GM06990 (cell line): ENCODE measurements around the gene SNX19.

ENCODE experiments used
- DNase-seq: peaks from one replicate; pipeline ENCODE4 v3.0.0-alpha.2; 2011; ENCODE audit not compliant: insufficient read length; ENCODE audit errors: extremely low read depth
- H3K27me3 ChIP-seq: replicated peaks from 2 replicates; pipeline ENCODE4 v1.6.0; 2011; ENCODE audit warnings: low read length; ENCODE audit not compliant: control insufficient read depth, insufficient read depth
- H3K36me3 ChIP-seq: 2 replicates; pipeline ENCODE4 v1.5.1; 2011; ENCODE audit warnings: low read length; ENCODE audit not compliant: control insufficient read depth, insufficient read depth
- H3K4me3 ChIP-seq: replicated peaks from 2 replicates; pipeline ENCODE4 v1.5.1; 2011; ENCODE audit warnings: low read depth, mild to moderate bottlenecking, control low read depth, low read length
- TF ChIP-seq, protein P1 (sequence below): IDR thresholded peaks from 2 replicates; pipeline ENCODE4 v1.5.1; 2011; ENCODE audit warnings: low read length, control low read depth, mild to moderate bottlenecking, inconsistent platforms; ENCODE audit not compliant: insufficient read depth, poor library complexity, severe bottlenecking

Gene SNX19

GRCh38 chr11:130831506-130831905 lies 84.8 kb downstream of the SNX19 start:
- Histone ChIP-seq H3K4me3 (no peak overlapping the region), H3K27me3 (no peaks in the 10 kb centered on the region; the same call in none of the 2 replicates), H3K36me3 (no peaks in the 10 kb centered on the region)
- DNase-seq = peak; percentile 48
- TF ChIP-seq, protein P1, sequence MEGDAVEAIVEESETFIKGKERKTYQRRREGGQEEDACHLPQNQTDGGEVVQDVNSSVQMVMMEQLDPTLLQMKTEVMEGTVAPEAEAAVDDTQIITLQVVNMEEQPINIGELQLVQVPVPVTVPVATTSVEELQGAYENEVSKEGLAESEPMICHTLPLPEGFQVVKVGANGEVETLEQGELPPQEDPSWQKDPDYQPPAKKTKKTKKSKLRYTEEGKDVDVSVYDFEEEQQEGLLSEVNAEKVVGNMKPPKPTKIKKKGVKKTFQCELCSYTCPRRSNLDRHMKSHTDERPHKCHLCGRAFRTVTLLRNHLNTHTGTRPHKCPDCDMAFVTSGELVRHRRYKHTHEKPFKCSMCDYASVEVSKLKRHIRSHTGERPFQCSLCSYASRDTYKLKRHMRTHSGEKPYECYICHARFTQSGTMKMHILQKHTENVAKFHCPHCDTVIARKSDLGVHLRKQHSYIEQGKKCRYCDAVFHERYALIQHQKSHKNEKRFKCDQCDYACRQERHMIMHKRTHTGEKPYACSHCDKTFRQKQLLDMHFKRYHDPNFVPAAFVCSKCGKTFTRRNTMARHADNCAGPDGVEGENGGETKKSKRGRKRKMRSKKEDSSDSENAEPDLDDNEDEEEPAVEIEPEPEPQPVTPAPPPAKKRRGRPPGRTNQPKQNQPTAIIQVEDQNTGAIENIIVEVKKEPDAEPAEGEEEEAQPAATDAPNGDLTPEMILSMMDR = no peak

- Histone ChIP-seq H3K36me3 (no peaks in the 10 kb centered on the region), H3K4me3 (no peak overlapping the region), H3K27me3 (no peaks in the 10 kb centered on the region; the same call in none of the 2 replicates)
- TF ChIP-seq, protein P1 = no peak
- no peak for DNase-seq
Observed at GRCh38 chr11:130830566-130830965, 85.7 kb downstream of the SNX19 start.

DNA sequence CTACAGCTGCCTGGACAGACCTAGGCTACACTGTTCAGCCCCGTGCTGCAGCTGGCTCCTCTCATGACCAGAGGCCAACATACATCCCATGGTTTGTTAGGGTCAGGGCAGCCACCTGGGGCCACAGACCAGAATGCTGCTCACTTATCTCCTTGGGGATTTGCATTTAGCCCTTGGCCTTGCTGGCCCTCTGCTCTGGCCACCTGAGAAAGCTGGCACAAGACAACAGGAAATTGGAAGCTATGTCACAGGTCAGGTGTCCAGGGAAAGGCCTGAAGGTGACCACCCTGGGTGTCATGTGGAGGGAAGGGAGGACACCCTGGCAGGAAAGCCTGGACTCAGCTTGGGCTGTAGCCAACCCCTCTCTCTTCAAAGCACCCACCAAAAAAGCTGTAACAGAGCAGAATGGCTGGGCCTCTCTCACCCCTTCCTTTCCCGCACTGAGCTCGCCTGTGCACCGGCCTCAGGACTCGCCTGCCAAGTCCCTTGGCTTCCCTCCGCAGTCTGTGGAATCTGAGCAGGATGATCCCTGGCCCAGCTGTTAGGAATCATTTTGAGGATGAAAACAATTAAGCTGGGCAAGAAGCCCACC lies 86.3 kb downstream of the SNX19 start:
- Histone ChIP-seq H3K36me3 (no peaks in the 10 kb centered on the region), H3K27me3 (no peaks in the 10 kb centered on the region; the same call in none of the 2 replicates), H3K4me3 (no peak overlapping the region)
- no peak for DNase-seq
- TF ChIP-seq, protein P1 = no peak

DNA sequence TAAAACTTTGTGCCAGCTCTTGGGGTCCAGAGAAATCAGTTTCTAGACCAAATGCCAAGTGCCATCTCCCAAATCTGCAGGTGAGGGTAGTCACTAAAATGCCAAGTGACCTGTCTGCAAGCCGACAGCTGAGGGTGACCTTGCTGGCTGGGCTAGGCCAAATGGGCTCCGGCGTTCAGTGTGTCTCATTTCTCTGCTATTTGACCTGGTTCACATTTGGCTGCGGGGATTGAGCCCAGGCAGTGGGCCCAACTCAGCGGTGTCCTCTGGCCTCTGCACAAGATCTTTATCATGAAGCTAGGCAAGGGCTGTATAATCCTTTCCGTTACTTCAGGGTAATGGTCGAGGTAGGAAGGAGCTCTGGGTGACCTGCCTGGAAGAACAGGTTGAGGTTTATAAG lies 87.5 kb downstream of the SNX19 start:
- Histone ChIP-seq H3K36me3 (no peaks in the 10 kb centered on the region), H3K4me3 (no peak overlapping the region), H3K27me3 (peaks cover 1% of the 10 kb centered on the region)
- DNase-seq = no peak
- TF ChIP-seq, protein P1 = no peak

- peaks cover 1% of the 10 kb centered on the region for H3K27me3 ChIP-seq
- TF ChIP-seq, protein P1 = peak; percentile 68
- H3K36me3 ChIP-seq = no peaks in the 10 kb centered on the region
Observed at GRCh38 chr11:130827451-130828377, 88.6 kb downstream of the SNX19 start.

More at GRCh38 chr11:130827451-130828377, 88.6 kb downstream of the SNX19 start:
- DNase-seq = no peak
- H3K4me3 ChIP-seq = no peak overlapping the region
